HG03066 (cell line): ENCODE data around the gene SVOP.
"Not testable (repeated sequence)": the region's sequence is repeated elsewhere in the genome, so short reads cannot be mapped to it uniquely, and the experiment has no call there.

Experiments used
- ATAC-seq: cut with Tn5 transposase; IDR thresholded peaks from one replicate; pipeline ENCODE4 v1.9.1; 2021; ENCODE audit warnings: low read depth; ENCODE audit not compliant: unreplicated experiment

Gene SVOP

GRCh38 chr12:109033239-109034196, 12.7 kb upstream of the SVOP start:
- ATAC-seq, result no peak

DNA sequence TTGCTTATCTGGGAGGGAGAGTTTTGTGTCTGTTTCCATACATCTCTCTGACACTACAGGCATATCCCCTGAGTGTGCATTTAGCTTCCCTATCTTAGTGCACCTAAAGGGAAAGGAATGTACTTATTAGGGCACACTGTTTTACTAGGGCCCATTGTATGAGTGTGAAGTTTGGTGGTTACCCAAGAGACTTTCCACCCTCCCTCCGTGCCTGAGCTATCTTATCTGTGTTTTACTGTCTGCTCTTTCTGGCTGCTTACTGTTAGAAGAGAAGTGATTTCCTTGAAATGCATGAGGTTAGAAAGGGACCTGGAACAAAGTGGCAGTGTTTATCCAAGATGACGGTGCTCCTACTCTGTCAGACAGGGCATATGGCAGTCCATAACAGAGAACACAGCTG, 8.5 kb upstream of the SVOP start:
- no peak for ATAC-seq

DNA sequence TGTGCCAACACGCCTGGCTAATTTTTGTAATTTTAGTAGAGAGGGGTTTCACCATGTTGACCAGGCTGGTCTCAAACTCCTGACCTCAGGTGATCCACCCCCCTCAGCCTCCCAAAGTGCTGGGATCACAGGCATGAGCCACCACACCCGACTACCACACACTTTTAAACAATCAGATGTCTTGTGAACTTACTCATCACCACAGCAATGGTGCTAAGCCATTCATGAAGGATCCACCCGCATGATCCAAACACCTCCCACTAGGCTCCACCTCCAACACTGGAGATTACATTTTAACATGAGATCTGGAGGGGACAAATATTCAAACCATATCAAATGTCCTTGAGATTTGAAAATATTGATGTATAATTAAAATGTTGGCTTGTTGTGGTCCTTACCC, 7.8 kb upstream of the SVOP start:
- ATAC-seq, result not testable (repeated sequence)

DNA sequence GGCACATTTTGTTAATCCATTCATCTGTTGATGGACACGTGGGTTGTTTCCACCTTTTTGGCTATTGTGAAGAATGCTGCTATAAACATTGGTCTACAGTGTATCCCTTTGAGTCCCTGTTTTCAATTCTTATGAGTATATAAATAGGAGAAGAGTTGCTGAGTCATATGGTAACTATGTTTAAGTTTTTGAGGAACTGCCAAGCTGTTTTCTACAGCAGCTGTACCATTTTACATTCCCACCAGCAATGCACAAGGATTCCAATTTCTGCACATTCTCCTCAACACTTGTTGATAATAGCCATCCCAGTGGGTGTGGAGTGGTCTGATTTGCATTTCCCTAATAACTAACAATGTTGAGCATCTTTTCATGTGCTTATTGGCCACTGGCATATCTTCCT, 6.9 kb upstream of the SVOP start:
- no peak for ATAC-seq

- no peak for ATAC-seq
These were observed 597 bp downstream of the SVOP start for GRCh38 chr12:109020146-109020795.

- no peak for ATAC-seq
These were observed 2.6 kb downstream of the SVOP start for GRCh38 chr12:109018296-109018695.

DNA sequence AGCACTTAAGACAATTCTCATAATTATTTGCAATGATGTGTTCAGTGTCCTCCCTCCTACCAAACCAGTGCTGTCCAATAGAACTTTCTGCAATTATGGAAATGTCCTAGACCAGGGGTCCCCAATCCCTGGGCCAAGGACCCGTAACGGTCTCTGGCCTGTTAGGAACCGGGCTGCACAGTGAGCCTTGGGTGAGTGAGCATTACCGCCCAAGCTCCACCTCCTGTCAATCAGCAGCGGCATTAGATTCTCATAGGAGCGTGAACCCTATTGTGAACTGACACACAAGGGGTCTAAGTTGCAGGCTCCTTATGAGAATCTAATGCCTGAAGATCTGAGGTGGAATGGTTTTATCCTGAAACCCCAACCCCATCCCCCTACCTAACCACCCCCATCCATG, 3.9 kb downstream of the SVOP start:
- ATAC-seq, result no peak

GRCh38 chr12:109016016-109016415, 4.9 kb downstream of the SVOP start:
- ATAC-seq, result no peak

- ATAC-seq, result no peak
These were observed 5.7 kb downstream of the SVOP start for GRCh38 chr12:109014984-109015765.

- no peak for ATAC-seq
These were observed 10.6 kb downstream of the SVOP start for GRCh38 chr12:109010259-109010658.

DNA sequence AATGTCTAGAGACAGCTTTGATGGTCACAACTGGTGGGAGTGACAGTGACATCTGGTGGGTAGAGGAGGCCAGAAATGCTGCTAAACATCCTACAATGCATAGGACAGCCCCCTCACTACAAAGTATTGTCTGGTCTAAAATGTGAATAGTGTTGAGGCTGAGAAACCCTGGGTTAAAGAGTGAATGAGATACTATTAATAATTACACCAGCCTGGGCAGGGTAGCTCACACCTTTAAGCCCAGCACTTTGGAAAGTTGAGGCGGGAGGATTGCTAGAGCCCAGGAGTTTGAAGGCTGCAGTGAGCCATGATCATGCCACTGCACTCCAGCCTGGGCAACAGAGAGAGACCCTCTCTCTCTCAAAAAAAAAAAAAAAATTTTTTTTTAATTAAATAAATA, 11.1 kb downstream of the SVOP start:
- no peak for ATAC-seq

DNA sequence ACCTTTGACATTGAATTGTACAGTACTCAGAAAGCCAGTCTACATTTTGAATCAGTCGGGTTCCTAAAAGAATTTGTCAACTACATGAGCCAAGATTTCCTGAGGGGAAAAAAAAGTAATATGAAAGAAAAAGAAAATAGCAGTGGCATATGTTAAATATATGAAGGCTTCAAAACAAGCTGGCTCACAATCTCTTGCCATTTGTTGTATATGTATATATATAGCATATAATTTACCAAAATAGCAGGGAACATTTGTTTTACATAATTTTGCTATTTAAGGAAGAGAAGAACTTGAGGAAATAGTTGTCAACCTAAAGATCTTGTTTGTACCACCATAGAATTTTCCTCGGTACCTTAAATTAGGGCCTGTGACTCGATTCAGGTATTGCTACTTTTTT, 16.9 kb downstream of the SVOP start:
- ATAC-seq, result no peak

GRCh38 chr12:108996320-108996719, 24.5 kb downstream of the SVOP start:
- no peak for ATAC-seq

DNA sequence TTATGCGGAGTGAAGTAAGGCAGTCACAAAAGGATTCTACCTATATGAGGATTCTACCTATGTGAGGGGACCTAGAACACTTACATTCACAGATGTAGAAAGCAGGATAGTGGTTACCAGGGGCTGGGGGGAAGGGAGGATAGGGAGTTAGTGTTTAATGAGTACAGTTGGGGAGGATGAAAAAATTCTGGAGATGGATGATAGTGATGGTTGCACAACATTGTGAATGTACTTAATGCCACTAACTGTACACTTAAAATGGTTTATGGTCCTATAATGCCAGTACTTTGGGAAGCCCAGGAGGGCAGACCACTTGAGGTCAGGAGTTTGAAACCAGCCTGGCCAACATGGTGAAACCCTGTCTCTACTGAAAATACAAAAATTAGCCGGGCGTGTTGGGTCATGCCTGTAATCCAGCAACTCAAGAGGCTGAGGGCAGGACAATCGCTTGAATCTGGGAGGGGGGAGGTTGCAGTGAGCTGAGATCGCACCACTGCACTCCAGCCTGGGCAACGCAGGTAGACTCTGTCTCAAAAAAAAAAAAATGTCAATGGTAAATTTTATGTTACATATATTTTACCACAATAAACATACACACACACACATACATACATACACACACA, 25.4 kb downstream of the SVOP start:
- ATAC-seq, result no peak

DNA sequence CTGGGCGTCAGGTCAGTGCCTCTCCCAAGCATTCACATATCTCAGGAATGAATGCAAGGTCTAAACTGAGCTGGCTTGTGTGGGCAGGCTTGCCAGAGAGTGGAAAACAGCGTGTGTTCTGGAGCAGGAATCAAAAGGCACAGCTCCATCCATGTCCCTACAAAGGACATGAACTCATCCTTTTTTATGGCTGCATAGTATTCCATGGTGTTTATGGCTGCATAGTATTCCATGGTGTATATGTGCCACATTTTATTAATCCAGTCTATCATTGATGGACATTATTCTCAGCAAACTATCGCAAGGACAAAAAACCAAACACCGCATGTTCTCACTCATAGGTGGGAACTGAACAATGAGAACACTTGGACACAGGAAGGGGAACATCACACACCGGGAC, 30.8 kb downstream of the SVOP start:
- not testable (repeated sequence) for ATAC-seq

- ATAC-seq, result no peak
These were observed 31.5 kb downstream of the SVOP start for GRCh38 chr12:108989376-108989775.

DNA sequence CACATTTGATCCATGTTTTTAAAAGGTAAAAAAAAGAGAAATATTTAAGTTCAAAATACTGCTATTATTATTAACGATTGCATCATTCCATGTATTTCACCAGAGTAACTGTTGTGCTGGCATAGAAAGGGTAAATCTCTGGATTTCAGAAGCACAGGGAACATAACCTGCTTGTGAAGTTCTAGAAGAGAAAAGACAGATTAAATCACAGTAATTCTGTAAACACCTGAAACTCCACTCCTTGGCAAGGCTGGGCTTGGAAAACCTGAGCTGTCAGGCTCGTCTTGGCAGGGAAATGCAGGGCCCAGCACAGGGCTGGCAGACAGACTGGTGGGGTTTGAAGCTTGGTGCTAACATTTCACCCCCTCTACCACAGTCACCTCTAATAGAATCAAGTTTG, 35.1 kb downstream of the SVOP start:
- ATAC-seq, result no peak

- ATAC-seq, result no peak
These were observed 37.6 kb downstream of the SVOP start for GRCh38 chr12:108983227-108983626.

DNA sequence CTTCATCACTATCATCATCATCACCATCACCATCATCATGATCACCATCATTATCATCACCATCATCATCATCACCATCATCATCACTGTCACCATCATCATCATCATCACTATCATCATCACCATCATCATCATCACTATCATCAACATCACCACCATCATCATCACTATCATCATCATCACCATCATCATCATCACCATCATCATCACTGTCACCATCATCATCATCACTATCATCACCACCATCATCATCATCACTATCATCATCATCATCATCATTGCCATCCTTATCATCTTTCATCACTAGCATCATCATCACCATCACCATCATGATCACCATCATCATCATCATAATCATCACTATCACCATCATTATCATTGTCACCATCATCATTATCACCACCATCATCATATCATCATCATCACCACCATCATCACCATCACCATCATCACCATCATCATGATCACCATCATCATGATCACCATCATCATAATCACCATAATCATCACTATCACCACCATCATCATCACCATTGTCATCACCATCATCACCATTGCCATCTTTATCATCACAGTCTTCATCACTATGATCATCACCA, 38.1 kb downstream of the SVOP start:
- ATAC-seq, result no peak

DNA sequence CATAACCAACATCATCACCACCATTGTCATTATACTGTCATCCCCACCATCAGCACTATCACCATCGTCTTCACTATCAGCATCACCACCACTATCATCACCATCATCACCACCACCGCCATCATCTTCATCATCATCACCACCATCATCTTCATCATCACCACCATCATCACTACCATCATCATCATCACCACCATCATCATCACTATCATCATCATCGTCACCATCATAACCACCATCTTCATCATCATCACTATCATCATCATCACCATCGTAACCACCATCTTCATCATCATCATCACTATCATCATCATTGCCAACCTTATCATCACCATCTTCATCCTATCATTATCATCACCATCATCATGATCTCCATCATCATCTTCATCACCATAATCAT, 39.0 kb downstream of the SVOP start:
- no peak for ATAC-seq
